ENCODE results near the gene FRY. TPM values are rescaled to one million over a fixed set of nuclear protein-coding genes. Genes with fewer than 3 reads are reported as not detected.

FRY gene
- total RNA-seq, 1 donor from 2014 or later, result 38.8 TPM

DNA sequence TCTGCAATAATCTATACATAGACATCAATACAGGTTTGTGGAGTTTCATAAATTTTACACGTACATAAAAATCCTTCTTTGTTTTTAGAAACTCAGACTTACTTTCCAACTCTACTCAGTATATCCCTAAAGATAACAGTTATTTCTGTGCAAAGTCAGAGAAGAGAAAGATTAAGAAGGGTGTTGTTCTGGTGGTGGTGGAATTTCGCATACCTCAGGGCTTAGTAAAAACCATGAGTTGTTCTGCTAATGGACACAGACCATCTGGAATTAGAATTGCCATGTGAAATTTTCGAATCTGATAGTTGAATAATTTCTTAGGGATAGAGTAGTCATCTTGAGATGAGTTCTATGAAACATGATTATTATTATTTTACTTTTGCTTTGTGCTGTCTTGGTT, 180.8 kb downstream of the FRY start:
- H3K27ac Mint-ChIP-seq (ENCODE audit: unreplicated experiment), result peak overlapping the region; percentile 92
- H3K4me1 Mint-ChIP-seq (ENCODE audit: low read depth), result peaks cover 45% of the 10 kb centered on the region
- no peaks in the 10 kb centered on the region for H3K9me3 Mint-ChIP-seq (ENCODE audit: low read depth)
- TF ChIP-seq, protein P1, sequence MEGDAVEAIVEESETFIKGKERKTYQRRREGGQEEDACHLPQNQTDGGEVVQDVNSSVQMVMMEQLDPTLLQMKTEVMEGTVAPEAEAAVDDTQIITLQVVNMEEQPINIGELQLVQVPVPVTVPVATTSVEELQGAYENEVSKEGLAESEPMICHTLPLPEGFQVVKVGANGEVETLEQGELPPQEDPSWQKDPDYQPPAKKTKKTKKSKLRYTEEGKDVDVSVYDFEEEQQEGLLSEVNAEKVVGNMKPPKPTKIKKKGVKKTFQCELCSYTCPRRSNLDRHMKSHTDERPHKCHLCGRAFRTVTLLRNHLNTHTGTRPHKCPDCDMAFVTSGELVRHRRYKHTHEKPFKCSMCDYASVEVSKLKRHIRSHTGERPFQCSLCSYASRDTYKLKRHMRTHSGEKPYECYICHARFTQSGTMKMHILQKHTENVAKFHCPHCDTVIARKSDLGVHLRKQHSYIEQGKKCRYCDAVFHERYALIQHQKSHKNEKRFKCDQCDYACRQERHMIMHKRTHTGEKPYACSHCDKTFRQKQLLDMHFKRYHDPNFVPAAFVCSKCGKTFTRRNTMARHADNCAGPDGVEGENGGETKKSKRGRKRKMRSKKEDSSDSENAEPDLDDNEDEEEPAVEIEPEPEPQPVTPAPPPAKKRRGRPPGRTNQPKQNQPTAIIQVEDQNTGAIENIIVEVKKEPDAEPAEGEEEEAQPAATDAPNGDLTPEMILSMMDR (IDR thresholded peaks at IDR 0.05), result no peak
- H3K4me3 Mint-ChIP-seq (ENCODE audit: unreplicated experiment), result peak overlapping the region; percentile 5
- no peaks in the 10 kb centered on the region for H3K27me3 Mint-ChIP-seq (ENCODE audit: low read depth)
- H3K36me3 Mint-ChIP-seq (ENCODE audit: low read depth), result peaks cover 29% of the 10 kb centered on the region
- no peak for DNase-seq (ENCODE audit: low spot score)

DNA sequence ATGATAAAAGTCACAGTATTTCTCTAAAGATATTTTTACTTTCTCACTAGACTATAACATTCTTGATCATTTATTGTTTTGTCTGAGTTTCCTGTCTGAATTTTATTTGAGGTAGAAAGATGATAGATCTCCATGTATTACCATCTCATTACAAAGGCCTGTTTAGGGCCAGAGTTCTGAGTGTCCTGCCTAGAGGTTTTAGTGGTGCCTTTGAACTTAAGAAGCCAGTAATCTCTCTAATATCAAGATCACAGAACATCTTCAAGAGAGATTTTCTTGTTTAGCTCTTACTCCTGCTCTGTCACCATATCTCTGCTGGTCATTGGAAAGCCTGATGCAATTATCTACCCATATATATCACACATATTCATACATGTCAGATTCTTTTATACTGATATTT, 182.1 kb downstream of the FRY start:
- Mint-ChIP-seq H3K4me1 (ENCODE audit: low read depth) (peaks cover 45% of the 10 kb centered on the region), H3K27me3 (ENCODE audit: low read depth) (no peaks in the 10 kb centered on the region), H3K27ac (ENCODE audit: unreplicated experiment) (peak overlapping the region; percentile 47), H3K9me3 (ENCODE audit: low read depth) (no peaks in the 10 kb centered on the region), H3K4me3 (ENCODE audit: unreplicated experiment) (no peak overlapping the region), H3K36me3 (ENCODE audit: low read depth) (peaks cover 31% of the 10 kb centered on the region)
- TF ChIP-seq, protein P1 (IDR thresholded peaks at IDR 0.05), result no peak
- DNase-seq (ENCODE audit: low spot score), result no peak

DNA sequence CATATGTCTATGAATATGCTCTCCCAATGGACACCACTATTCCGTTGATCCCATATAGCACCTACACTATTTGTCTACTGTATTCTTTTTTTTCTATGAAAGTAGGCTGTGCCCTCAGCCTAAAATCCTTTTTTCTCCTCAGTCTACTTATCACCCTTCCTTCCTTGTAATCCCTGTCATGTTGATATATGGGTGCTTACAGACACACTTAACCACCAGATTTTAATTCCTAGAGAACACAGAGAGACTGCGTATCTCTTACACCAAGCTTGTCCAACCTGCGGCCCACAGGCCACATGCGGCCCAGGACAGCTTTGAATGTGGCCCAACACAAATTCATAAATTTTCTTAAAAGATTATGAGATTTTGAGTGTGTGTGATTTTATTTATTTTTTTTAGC, 182.5 kb downstream of the FRY start:
- TF ChIP-seq, protein P1 (IDR thresholded peaks at IDR 0.05), result no peak
- peaks cover 45% of the 10 kb centered on the region for H3K4me1 Mint-ChIP-seq (ENCODE audit: low read depth)
- H3K36me3 Mint-ChIP-seq (ENCODE audit: low read depth), result peaks cover 30% of the 10 kb centered on the region
- no peaks in the 10 kb centered on the region for H3K27me3 Mint-ChIP-seq (ENCODE audit: low read depth)
- peak overlapping the region; percentile 47 for H3K27ac Mint-ChIP-seq (ENCODE audit: unreplicated experiment)
- no peaks in the 10 kb centered on the region for H3K9me3 Mint-ChIP-seq (ENCODE audit: low read depth)
- no peak overlapping the region for H3K4me3 Mint-ChIP-seq (ENCODE audit: unreplicated experiment)
- no peak for DNase-seq (ENCODE audit: low spot score)

DNA sequence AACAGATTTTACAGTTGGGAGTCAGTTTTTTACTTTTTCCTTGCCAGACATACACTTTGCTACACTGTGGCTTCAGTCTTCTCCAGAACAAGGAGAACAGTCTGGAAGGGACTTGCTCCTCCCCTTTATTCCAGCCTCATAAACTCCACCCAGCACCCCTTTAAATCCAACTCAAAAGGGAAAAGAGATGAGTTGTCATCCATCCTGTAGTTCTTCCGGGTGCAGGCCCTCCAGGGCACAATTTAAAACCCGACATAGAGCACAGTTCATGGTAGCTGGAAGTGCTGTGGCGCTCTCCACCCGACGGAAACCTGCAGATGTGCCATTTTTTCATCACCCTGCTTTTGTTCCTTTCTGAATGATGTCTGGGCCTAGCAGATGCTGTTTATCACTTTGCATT, 184.7 kb downstream of the FRY start:
- Mint-ChIP-seq H3K36me3 (ENCODE audit: low read depth) (peaks cover 26% of the 10 kb centered on the region), H3K4me1 (ENCODE audit: low read depth) (peaks cover 28% of the 10 kb centered on the region), H3K9me3 (ENCODE audit: low read depth) (no peaks in the 10 kb centered on the region), H3K27ac (ENCODE audit: unreplicated experiment) (no peak overlapping the region), H3K27me3 (ENCODE audit: low read depth) (no peaks in the 10 kb centered on the region), H3K4me3 (ENCODE audit: unreplicated experiment) (no peak overlapping the region)
- TF ChIP-seq, protein P1 (IDR thresholded peaks at IDR 0.05), result no peak
- no peak for DNase-seq (ENCODE audit: low spot score)

DNA sequence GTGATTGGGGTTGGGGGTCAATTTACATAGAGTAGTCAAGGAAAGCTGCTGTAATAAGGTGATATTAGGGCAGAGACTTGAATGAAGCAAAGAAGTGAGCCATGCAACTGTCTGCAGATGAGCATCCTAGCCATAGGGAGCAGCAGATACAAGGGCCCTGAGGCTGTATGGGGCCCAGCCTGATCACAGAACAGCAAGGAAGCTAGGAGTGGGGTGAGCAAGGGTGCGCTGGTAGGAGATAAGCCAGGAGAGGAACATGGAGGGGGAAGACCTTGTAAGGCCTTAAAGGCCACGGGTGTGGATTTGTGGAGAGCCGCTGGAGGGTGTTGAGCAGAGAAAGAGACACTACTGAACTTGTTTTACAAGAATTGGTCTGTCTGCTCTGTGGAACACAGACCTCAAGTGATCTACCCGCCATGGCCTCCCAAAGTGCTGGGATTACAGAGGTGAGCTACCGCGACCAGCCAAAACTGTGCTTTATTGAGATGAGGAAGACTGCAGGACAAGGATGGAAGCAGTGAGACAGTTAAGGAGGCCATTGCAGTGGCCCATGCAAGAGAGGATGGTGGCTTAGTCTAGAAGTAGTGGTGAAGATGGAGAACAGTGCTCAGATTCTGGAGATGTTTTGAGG, 190.6 kb downstream of the FRY start:
- TF ChIP-seq, protein P1 (IDR thresholded peaks at IDR 0.05), result no peak
- peaks cover 19% of the 10 kb centered on the region for H3K36me3 Mint-ChIP-seq (ENCODE audit: low read depth)
- H3K9me3 Mint-ChIP-seq (ENCODE audit: low read depth), result no peaks in the 10 kb centered on the region
- no peak overlapping the region for H3K4me3 Mint-ChIP-seq (ENCODE audit: unreplicated experiment)
- peaks cover 20% of the 10 kb centered on the region for H3K4me1 Mint-ChIP-seq (ENCODE audit: low read depth)
- no peaks in the 10 kb centered on the region for H3K27me3 Mint-ChIP-seq (ENCODE audit: low read depth)
- no peak overlapping the region for H3K27ac Mint-ChIP-seq (ENCODE audit: unreplicated experiment)
- DNase-seq (ENCODE audit: low spot score), result no peak

All from chondrocyte (in vitro differentiated cells).